Eye (tissue), 1 donor: ENCODE measurements around the gene AUTS2.

ENCODE experiments used
- DNase-seq: peaks from one replicate; pipeline ENCODE4 v3.0.0-alpha.2; 2015

AUTS2 gene

DNA sequence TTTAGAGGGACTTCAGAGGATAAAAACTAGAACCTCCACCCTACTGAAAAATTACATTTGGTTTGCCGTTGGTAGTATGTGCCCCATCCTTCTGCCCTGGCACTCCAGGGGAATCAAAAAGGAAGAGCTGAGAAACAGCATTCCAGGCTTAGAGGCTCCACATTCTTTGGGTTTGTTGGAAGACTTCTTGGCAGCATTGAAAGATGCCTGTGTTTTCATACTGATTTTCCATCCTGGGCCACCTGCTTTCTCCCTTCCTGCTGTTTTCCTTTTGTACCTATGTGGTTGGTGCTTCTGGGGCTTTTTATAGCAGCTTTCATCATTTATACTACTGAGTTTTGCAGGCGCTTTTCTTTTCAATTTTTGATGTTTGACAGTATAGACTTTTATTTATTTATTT is 61.7 kb downstream of the AUTS2 start:
- DNase-seq: no peak

GRCh38 chr7:69661342-69661741 is 63.1 kb downstream of the AUTS2 start:
- DNase-seq: no peak

- no peak for DNase-seq
Observed at GRCh38 chr7:69663911-69664832, 65.9 kb downstream of the AUTS2 start.

DNA sequence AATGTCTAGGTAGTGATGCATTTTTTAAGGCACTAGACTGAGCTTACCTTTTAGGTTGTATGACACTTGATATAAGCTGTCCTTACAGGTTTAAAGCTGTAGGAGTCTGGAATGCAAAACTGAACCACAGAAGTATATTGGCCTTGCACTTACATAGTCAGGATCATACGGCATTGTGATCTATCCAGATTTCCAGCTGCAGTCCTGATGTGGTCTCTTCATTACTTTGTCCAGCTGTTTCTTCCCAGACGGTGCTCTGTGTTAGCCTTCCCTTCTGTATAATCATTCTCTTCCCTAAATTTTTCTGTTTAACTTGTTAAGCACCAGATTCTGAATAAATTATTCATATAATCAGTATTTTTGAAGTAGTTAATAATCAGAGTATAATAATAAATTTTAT is 67.1 kb downstream of the AUTS2 start:
- no peak for DNase-seq

DNA sequence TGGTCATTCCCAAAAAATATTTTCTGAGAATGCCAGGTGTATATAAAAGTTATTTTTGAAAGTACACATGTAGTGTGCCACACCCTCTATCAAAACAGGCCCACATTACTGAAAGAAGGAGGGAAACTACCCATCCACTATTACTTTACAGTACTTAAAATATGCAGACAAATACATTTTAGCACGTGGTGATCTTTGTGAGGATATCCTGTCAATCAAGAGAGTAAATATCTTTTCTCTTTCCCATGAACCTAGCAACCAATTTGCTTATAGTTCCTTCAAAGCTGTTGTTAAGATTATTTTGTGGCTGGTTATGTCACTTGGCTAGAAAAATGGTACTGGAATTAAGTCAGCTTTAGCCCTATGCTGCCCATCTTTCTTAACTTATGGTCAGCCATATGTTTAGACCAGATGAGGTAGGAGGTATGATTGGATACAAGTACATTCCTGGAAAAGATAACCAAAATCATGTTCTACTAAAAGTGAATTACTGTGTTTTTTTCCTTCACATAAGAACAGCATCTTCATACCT is 70.1 kb downstream of the AUTS2 start:
- DNase-seq: no peak

DNA sequence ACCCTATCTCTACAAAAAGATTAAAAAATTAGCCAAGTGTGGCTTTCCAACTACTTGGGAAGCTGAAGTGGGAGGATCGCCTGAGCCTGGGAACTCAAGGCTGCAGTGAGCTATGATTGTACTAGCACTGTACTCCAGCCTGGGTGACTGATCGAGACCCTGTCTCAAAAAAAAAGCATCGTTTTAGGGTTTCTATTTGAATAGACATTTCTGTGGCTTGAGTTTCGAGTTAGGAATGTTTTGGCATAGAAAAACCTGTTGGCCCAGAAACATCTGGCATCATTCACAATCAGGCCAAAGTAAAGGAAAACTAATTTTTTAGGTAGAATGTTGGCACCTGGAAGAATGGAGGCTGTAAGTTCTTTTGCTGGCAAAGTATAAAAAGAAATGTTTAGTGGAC is 72.4 kb downstream of the AUTS2 start:
- DNase-seq: no peak

GRCh38 chr7:69673074-69673473 is 74.8 kb downstream of the AUTS2 start:
- DNase-seq: no peak

DNA sequence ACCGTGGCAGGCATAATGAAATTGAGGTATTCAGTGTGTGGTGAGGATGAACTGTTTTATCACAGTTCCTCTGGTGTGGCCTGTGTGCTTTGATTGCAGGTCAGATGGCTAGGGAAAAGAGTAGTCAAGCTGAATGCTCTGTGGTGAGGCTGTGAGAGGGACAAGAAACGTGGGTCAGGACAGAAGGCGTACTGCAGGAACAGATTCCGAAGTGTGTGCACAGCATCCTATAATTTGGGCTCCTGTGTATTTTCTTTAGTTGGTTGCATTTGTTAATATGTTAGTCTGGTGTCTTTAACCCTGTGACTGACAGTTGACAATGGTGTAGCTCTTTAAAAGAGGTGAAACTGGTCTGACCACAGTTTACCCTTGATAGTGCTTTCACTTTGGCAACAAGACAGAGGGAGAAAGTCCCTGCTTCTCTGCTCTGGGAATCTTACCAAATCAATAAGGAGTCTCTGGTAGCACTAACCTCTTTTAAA is 76.5 kb downstream of the AUTS2 start:
- DNase-seq: no peak

GRCh38 chr7:69676247-69676646 is 78.0 kb downstream of the AUTS2 start:
- DNase-seq: no peak

GRCh38 chr7:69677054-69677852 is 79.0 kb downstream of the AUTS2 start:
- DNase-seq: no peak

DNA sequence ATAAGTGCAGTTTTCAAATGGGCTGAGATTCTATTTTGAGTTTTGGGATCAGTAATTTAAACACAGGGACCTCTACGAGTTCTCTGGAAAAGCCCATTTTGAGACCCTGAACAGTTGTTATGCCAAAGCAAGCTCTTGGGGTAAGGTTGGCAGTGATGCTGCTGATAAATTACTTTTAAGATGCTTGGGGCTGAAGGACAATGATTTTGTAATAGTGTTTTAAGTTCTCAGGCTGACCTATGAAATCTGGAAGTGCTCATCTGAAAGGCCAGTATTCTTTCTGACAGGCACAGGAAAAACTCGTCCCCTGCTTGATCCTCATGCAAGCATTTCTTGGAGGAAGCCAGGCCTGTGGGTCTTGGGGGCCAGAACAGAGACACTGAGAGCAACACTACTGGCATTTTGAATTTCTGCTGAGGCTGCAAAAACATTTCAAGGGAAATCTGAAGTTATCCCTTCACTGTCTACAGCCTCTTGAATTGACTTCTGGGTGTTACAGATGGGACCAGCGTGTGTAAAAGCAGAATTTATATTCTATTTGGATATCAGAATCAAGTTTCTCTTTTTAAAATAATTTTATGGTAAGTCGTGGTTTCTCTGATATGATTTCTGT is 79.7 kb downstream of the AUTS2 start:
- DNase-seq: no peak

- DNase-seq: no peak
Observed at GRCh38 chr7:69678494-69679187, 80.4 kb downstream of the AUTS2 start.

DNA sequence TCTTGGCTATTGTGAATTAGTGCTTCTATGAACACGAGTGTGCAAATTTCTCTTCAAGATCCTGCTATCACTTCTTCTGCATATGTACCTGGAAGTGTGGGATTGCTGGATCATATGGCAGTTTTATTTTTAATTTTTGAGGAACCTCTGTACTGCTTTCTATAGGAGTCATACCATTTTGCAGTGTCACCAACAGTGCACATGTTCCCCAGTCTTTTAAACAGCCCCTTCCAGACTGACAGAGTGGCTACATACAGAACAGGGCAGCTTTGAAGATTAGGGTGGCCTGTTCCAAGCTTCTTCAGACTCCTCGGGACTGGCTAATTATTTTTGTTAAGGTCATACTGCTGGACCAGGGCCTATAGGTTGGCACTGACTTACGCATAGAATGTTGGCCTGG is 82.9 kb downstream of the AUTS2 start:
- DNase-seq: no peak

DNA sequence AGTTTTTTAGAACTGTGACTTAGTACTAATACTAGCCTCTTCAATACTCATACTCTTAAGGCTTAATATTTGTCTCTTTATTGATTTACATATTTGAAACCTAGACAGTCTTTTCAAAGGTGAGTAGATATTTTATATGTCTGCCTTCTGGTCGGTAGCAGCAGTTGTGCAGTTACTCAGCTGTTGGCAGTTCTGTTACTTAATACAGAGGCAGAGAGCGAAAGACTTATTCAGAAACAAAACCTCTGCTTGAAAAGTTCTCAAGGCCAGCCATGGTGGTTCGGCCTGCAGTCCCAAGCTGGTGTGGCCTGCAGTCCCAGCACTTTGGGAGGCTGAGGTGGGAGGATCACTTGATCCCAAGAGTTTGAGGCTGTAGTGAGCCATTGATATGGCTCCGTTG is 84.2 kb downstream of the AUTS2 start:
- DNase-seq: no peak

DNA sequence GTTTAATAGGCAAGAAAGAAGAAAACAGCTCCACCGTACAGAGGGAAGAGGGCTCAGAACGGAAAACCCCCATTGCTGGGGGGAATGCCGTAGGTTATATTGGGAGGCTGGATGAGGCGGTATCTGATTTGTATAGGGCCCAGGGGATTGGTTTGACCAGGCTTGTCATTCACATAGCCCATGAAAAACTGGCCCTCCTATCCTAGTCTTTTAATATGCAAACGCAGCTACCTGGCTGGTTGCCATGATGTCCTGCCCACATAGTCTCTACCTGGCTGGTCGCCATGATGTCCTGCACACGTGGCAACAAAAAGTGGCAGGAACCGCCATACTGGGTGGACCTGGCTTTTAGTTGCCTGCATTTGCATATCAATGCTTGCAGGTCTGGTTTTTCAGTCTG is 84.7 kb downstream of the AUTS2 start:
- no peak for DNase-seq

DNA sequence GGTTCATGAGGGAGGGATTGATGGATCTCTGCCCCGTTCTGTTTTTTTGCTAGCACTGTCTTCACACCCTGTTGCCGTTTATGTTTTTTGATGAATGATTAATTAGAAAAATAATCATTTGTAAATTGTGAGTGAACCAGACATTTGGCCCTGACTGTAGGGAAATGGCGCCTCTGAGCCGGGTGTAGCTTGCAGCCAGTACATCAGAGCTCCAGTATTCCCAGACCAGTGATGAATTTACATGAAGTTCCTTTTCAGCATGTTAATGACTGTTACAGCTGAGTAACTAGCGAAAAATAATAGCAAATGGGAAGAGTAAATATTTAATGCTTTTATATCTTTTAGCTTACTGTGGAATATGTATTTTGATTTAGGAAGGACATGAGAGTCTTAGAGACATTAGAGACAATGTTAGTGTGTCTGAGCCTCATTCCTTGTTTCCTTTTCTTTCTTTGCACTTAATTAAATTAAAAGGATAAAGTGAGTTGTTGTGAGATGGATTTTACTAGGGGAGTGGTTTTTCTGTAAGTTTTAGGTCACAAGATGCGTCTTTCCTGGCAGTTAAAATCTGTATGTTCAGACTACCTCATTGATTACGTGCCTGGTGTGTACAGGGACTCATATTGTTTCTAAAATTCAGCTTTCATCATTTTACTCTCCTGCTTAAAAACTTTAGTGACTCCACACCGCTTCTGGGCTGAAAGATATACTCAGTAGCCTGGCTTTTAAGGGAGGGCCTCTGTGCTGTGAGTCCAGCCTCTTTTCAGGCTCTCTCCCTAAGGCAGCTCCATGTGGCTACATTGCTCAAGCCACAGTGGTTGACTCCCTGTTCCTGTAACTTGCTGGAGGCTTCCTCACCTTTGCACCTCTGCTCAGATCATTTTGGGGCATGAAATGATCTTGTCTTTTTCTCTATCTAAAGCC is 86.4 kb downstream of the AUTS2 start:
- DNase-seq: no peak

GRCh38 chr7:69685293-69685631 is 87.0 kb downstream of the AUTS2 start:
- DNase-seq: no peak

DNA sequence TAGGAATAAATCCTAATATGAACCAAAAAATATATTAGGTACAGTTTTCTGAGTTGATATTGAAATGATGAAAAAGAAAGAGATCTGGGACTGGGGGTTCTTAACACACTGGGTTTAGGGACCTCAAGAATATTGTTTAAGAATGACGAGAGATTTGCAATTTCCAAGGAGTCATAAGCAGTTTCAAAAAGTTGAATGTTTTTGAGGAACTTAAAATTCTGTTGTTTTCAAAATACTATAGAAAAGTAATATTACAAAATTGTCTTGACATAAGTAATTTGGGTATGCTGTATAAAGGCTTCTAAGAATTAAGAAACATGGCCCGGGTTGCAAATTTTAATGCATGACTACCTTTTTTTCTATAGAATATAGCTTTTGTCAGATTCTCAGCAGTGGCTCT is 88.1 kb downstream of the AUTS2 start:
- DNase-seq: no peak

DNA sequence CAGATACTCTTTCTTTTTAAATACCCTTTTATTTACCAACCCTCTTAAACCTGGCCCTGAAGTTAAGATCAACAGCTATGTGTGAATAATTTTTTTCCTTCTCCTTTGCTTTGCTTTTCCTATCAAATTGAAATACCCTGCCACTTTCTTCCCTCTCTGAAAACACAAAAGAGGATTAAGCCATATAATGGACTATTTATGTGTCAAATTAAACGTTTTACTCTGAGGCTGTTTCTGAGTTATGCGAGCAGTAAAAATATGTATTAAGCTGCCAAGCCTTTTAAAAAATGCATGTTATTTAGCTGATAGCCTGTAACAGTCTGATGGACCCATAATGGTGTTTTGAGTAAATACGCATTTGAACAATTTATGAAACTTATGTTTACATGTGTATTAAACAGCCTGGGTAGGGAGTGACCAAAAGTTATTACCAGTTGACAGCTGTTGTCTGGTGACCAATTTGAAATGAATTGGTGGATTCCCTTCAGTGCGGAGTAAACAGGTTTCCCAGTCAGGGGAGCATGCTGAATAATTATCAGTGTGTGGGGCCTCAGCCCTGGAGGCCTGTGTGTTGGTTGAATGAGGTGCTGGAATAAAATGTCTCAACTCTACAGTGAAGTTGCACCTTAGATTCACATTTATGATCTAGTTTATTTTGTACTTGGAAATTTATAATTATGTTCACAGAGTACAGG is 89.6 kb downstream of the AUTS2 start:
- DNase-seq: no peak

- no peak for DNase-seq
Observed at GRCh38 chr7:69690329-69690728, 92.1 kb downstream of the AUTS2 start.

DNA sequence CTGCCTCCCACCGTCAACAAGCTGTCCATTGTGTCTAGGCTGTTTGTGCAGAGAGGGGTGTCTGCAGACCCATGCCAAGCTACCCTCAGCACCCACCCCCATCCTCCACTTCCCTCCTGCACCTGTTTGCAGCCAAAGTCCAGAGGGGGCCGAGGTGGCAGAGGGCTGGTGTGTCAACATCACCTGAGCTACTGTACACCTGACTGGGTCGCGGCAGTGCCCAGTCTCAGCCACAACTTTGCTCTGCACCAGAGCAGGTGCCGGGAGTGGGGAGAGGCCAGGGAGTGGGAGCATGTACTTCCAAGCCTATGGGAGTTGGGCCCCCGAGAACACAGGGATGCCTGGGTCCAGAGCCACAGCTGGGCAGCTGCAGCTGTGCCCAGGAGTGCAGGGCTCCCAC is 93.1 kb downstream of the AUTS2 start:
- DNase-seq: no peak
